Adrenal gland (tissue), 12 donors: Measurements from ENCODE around the gene DPEP1. TPM values are rescaled to one million over a fixed set of nuclear protein-coding genes. Genes with fewer than 3 reads are reported as not detected.
"Not testable (repeated sequence)": the region's sequence is repeated elsewhere in the genome, so short reads cannot be mapped to it uniquely, and the experiment has no call there.

ENCODE experiments used
- DNase-seq, 7 donors: peaks; one replicate each; pipeline ENCODE4 v3.0.0-alpha.2; 2019 to 2020
- H3K27ac ChIP-seq, 5 donors: fragments of 200-600 bp; sonication (generic) in 4 of 5; 1 replicate in 3 of 5; 2 replicates in 2 of 5; pipeline versions ENCODE4 v1.5.1 to v1.8.0; 2016 to 2020; ENCODE audit warnings: mild to moderate bottlenecking in 1 of 5
- H3K27me3 ChIP-seq: fragments of 200-600 bp; 2 replicates; pipeline ENCODE4 v1.8.0; 2021
- H3K36me3 ChIP-seq, 2 donors: fragments of 200-600 bp; replicated peaks in 1 of 2; 1 replicate in 1 of 2; 2 replicates in 1 of 2; pipeline versions ENCODE4 v1.5.1 to v1.8.0; 2018 to 2022
- H3K4me1 ChIP-seq, 2 donors: fragments of 200-600 bp; replicated peaks in 1 of 2; 1 replicate in 1 of 2; 2 replicates in 1 of 2; pipeline versions ENCODE4 v1.5.1 to v1.8.0; 2018 to 2021
- H3K4me3 ChIP-seq, 4 donors: fragments of 200-600 bp; sonication (generic) in 3 of 4; one replicate each; pipeline ENCODE4 v1.5.1; 2016 to 2018
- H3K9me3 ChIP-seq, 3 donors: fragments of 200-600 bp; sonication (generic) in 1 of 3; replicated peaks in 1 of 3; 1 replicate in 2 of 3; 2 replicates in 1 of 3; pipeline versions ENCODE4 v1.5.1 to v1.8.0; 2016 to 2021
- CTCF ChIP-seq, 6 experiments: fragments of 450-650 bp in 4 of 6; fragments of 200-600 bp in 2 of 6; sonication (generic) in 1 of 6; IDR thresholded peaks; 1 replicate in 5 of 6; 2 replicates in 1 of 6; pipeline versions ENCODE4 v1.5.1 to v1.8.0; 2016 to 2021; ENCODE audit warnings: antibody characterized with exemption in 6 of 6, mild to moderate bottlenecking in 2 of 6, moderate library complexity in 1 of 6
- POLR2A ChIP-seq, 2 donors: fragments of 450-650 bp; IDR thresholded peaks; one replicate each; pipeline ENCODE4 v1.6.1; 2017; ENCODE audit warnings: antibody characterized with exemption in 2 of 2, mild to moderate bottlenecking in 2 of 2, moderate library complexity in 1 of 2
- WGBS, 4 donors: extraction: QIAGEN DNeasy Blood & Tissue Kit in 2 of 4; methylation state at CpG; one replicate each; pipeline versions ENCODE4 v1.1.5 to v1.1.7; 2013 to 2017; 5-methylcytosine and 5-hydroxymethylcytosine counted together
- intact Hi-C, 2 donors: fragments of 100-400 bp; cut with DNase I; formaldehyde crosslinking; loops; one replicate each; pipeline versions ENCODE4 v1.14.1 to v1.15.0; 2022 to 2023
- polyA plus RNA-seq, 3 donors: library from polyadenylated mRNA; stranded (reverse); fragments of 200-250 nt in 2 of 3; fragments of 350-450 nt in 1 of 3; fragmentation: Illumina TruSeq in 1 of 3; extraction: RNeasy Lipid Tissue Mini Kit (QIAGEN cat#74804) in 1 of 3; gene quantifications; one replicate each; pipeline ENCODE4 v1.2.3, GENCODE V29; 2013 to 2014
- total RNA-seq, 9 donors: library from RNA; depleted of rRNA in 4 of 9; stranded (reverse); fragments of >200 nt in 4 of 9; fragments of 120-200 nt in 1 of 9; fragmentation: NEBNext Ultra II Directional in 1 of 9; extraction: Animal tissue kit (Norgen Biotek cat#: 25700) in 1 of 9; gene quantifications; one replicate each; pipeline versions ENCODE4 v1.1.0 to v1.2.4, GENCODE V29; 2013 to 2023
- donor health status: healthy with polysubstance abuse.
- donor health status: Bipolar disorder and iron deficiency.
- donor health status: DM: yes; HTN: yes; CAD: no.
- donor health status: DM: no; HTN: no; CAD: no.
- donor health status: DM: no; HTN: no; CAD: no.
- donor health status: DM: yes; HTN: yes; CAD: no.

The DPEP1 gene
- total and polyA plus RNA-seq, 12 donors: 0.44 to 27.3 (median 4.5) TPM

GRCh38 chr16:89624777-89625761 is 11.6 kb downstream of the DPEP1 start:
- Histone ChIP-seq H3K9me3 (no peaks in the 10 kb centered on the region), H3K4me3 (no peak overlapping the region), H3K27me3 (no peaks in the 10 kb centered on the region), H3K36me3 (no peaks in the 10 kb centered on the region), H3K4me1 (no peaks in the 10 kb centered on the region), H3K27ac (no peak overlapping the region)
- TF ChIP-seq POLR2A (IDR thresholded peaks at IDR 0.05) (no peak), CTCF (IDR thresholded peaks at IDR 0.05) (no peak)
- DNase-seq: no peak
- intact Hi-C loops: no loop called here
- WGBS, 4 donors: 41 to 52% (median 46%) methylated on average over 21 of the region's 21 CpGs

- Histone ChIP-seq H3K4me3 (no peak overlapping the region), H3K27ac (no peak overlapping the region), H3K27me3 (peaks cover 9% of the 10 kb centered on the region), H3K36me3 (no peaks in the 10 kb centered on the region), H3K4me1 (no peaks in the 10 kb centered on the region), H3K9me3 (no peaks in the 10 kb centered on the region)
- no peak for DNase-seq
- 88 to 96% (median 89%) methylated on average over 8 to 17 of the region's 17 CpGs for WGBS, 4 donors
- intact Hi-C loops: no loop called here
- no peak for TF ChIP-seq POLR2A (IDR thresholded peaks at IDR 0.05)
- TF ChIP-seq CTCF (IDR thresholded peaks at IDR 0.05): no peak
Observed at GRCh38 chr16:89629827-89630610, 16.6 kb downstream of the DPEP1 start.

GRCh38 chr16:89633064-89633631 is 19.7 kb downstream of the DPEP1 start:
- WGBS, 4 donors: 61 to 85% (median 70%) methylated on average over 12 to 19 of the region's 19 CpGs
- H3K27me3 ChIP-seq: peaks cover 9% of the 10 kb centered on the region
- intact Hi-C loops: no loop called here
- H3K4me1 ChIP-seq: no peaks in the 10 kb centered on the region
- H3K9me3 ChIP-seq: no peaks in the 10 kb centered on the region
- no peak overlapping the region for H3K27ac ChIP-seq
- DNase-seq: no peak
- no peak overlapping the region for H3K4me3 ChIP-seq
- H3K36me3 ChIP-seq: no peaks in the 10 kb centered on the region
- TF ChIP-seq CTCF (IDR thresholded peaks at IDR 0.05) (no peak), POLR2A (IDR thresholded peaks at IDR 0.05) (no peak)

GRCh38 chr16:89634463-89635385 is 21.3 kb downstream of the DPEP1 start:
- H3K27ac ChIP-seq, H3K4me1 ChIP-seq, intact Hi-C loops, H3K36me3 ChIP-seq, H3K27me3 ChIP-seq, H3K9me3 ChIP-seq, H3K4me3 ChIP-seq, DNase-seq: not testable (repeated sequence)
- 53 to 81% (median 60%) methylated on average over 2 of the region's 2 CpGs for WGBS, 4 donors
